RWPE2 (cell line): ENCODE measurements around the gene SLC52A3.
A peak's percentile ranks its signal among the peaks of the same experiment; 100 is the strongest.

Source experiments
- ATAC-seq: fragments of 200-7000 bp; cut with Tn5 transposase; 3 replicates; pipeline ENCODE4 v1.9.1; 2021; ENCODE audit warnings: low read depth
- DNase-seq: peaks from one replicate; pipeline ENCODE4 v3.0.0-alpha.2; 2020; ENCODE audit warnings: low spot score
- H3K27ac ChIP-seq: fragments of 450-650 bp; 2 replicates; pipeline ENCODE4 v1.5.1; 2017; ENCODE audit warnings: mild to moderate bottlenecking; ENCODE audit not compliant: poor library complexity, severe bottlenecking
- H3K27me3 ChIP-seq: fragments of 250-450 bp; sonication (Bioruptor Pico); 2 replicates; pipeline ENCODE4 v1.5.1; 2021; ENCODE audit warnings: mild to moderate bottlenecking, moderate library complexity; ENCODE audit not compliant: insufficient read depth, poor library complexity, severe bottlenecking
- H3K36me3 ChIP-seq: fragments of 250-450 bp; sonication (Bioruptor Pico); 2 replicates; pipeline ENCODE4 v1.5.1; 2020; ENCODE audit warnings: low read depth, mild to moderate bottlenecking, moderate library complexity
- H3K4me1 ChIP-seq: fragments of 250-450 bp; sonication (Bioruptor Pico); 2 replicates; pipeline ENCODE4 v1.5.1; 2021; ENCODE audit warnings: mild to moderate bottlenecking, moderate library complexity; ENCODE audit not compliant: insufficient read depth, poor library complexity, severe bottlenecking
- H3K4me3 ChIP-seq: fragments of 250-450 bp; sonication (Bioruptor Pico); 2 replicates; pipeline ENCODE4 v1.5.1; 2021; ENCODE audit warnings: mild to moderate bottlenecking, moderate library complexity; ENCODE audit not compliant: severe bottlenecking
- H3K9me3 ChIP-seq: fragments of 250-450 bp; sonication (Bioruptor Pico); 2 replicates; pipeline ENCODE4 v1.5.1; 2021; ENCODE audit warnings: mild to moderate bottlenecking, moderate library complexity; ENCODE audit not compliant: severe bottlenecking
- TF ChIP-seq, protein P1 (sequence below): fragments of 450-650 bp; IDR thresholded peaks from one replicate; pipeline ENCODE4 v1.5.1; 2017; ENCODE audit warnings: mild to moderate bottlenecking, moderate library complexity; ENCODE audit not compliant: poor library complexity, severe bottlenecking

Gene SLC52A3

DNA sequence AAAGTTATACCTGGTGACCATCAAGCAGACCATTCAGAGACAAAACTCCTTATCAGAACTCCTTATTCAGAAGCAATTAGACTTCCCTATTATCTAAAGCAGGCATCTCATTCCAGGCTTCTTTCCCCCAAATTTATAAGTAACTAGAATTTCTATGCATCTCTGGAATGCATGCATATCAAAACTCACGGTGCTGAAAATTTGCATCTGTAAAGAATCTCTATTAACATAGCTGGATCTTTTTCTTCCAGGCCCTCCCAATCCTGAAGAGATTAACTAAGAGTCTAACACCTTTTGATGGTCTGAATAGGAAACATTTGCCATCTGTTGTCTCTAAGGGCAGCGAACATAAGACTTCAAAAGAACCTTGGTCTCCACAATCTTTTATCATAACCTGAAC lies 22.8 kb upstream of the SLC52A3 start:
- H3K27ac ChIP-seq = no peak overlapping the region
- peaks cover 42% of the 10 kb centered on the region for H3K27me3 ChIP-seq
- no peaks in the 10 kb centered on the region for H3K36me3 ChIP-seq
- ATAC-seq (no peak), DNase-seq (no peak)
- TF ChIP-seq, protein P1, sequence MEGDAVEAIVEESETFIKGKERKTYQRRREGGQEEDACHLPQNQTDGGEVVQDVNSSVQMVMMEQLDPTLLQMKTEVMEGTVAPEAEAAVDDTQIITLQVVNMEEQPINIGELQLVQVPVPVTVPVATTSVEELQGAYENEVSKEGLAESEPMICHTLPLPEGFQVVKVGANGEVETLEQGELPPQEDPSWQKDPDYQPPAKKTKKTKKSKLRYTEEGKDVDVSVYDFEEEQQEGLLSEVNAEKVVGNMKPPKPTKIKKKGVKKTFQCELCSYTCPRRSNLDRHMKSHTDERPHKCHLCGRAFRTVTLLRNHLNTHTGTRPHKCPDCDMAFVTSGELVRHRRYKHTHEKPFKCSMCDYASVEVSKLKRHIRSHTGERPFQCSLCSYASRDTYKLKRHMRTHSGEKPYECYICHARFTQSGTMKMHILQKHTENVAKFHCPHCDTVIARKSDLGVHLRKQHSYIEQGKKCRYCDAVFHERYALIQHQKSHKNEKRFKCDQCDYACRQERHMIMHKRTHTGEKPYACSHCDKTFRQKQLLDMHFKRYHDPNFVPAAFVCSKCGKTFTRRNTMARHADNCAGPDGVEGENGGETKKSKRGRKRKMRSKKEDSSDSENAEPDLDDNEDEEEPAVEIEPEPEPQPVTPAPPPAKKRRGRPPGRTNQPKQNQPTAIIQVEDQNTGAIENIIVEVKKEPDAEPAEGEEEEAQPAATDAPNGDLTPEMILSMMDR = no peak
- no peaks in the 10 kb centered on the region for H3K4me1 ChIP-seq
- no peaks in the 10 kb centered on the region for H3K9me3 ChIP-seq
- H3K4me3 ChIP-seq = no peak overlapping the region

DNA sequence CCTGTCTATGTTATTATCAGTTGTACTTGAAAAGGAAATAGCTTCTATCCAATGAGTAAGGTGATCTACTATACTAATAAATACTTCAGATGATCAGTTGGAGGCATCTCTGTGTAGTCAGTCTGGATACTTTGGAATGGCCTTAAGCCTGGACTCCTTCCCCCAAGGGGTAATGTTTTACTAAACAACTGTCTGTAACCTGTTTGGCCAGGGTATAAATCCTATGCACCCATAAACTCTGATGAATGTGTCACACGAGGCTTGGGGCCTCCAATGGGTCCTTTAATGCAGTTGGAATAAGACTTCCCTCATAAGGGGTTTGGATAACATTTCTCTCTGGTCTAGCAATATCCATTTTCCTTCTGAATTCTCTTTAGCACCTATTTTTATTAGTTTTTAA lies 19.5 kb upstream of the SLC52A3 start:
- TF ChIP-seq, protein P1 = no peak
- peaks cover 3% of the 10 kb centered on the region for H3K9me3 ChIP-seq
- H3K27me3 ChIP-seq = peaks cover 24% of the 10 kb centered on the region
- ATAC-seq (no peak), DNase-seq (no peak)
- no peaks in the 10 kb centered on the region for H3K4me1 ChIP-seq
- no peaks in the 10 kb centered on the region for H3K36me3 ChIP-seq
- no peak overlapping the region for H3K27ac ChIP-seq
- no peak overlapping the region for H3K4me3 ChIP-seq

DNA sequence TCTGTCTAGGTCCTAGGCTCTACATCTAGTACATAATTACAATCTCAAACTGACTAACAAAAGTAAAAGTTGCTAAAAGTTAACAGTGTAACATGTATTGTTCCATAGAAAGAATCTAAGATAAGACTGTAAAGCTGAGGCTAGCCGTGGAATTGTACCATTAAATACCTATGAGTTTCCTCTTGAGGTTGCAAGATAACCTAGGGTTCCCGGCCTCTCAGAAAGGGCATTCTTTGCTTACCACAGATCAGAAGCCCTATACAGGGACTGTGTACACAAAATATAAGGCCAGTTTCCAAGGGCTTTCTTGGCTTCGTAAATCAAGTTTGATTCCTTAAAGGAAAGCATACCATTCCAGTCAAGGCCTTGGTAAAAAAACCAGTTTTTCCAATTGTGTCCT lies 11.5 kb upstream of the SLC52A3 start:
- Histone ChIP-seq H3K27ac (no peak overlapping the region), H3K9me3 (peaks cover 3% of the 10 kb centered on the region), H3K4me3 (no peak overlapping the region), H3K36me3 (no peaks in the 10 kb centered on the region), H3K4me1 (no peaks in the 10 kb centered on the region), H3K27me3 (no peaks in the 10 kb centered on the region)
- no peak for ATAC-seq
- DNase-seq = no peak
- TF ChIP-seq, protein P1 = no peak

DNA sequence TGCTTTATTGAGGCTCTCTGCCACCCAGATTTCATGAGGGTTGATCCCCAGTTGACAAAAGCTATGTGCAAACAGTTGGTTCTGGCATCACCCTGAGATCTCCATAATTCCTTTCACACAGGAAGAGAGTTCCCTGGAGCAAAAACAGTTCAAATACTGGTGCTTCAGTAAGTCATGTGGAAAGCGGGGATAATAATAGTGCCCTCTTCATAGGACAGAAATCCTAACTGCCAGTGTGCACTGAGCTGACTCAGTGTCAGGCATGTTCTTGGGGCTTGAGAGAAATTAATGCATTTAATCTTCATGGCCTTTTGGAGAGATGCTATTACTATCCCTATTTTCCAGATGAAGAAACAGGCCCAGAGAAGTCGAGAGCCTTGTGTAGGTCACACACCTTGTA lies 7.9 kb upstream of the SLC52A3 start:
- no peak for ATAC-seq
- no peaks in the 10 kb centered on the region for H3K9me3 ChIP-seq
- H3K27me3 ChIP-seq = no peaks in the 10 kb centered on the region
- DNase-seq = no peak
- no peaks in the 10 kb centered on the region for H3K36me3 ChIP-seq
- no peak overlapping the region for H3K4me3 ChIP-seq
- TF ChIP-seq, protein P1 = no peak
- H3K4me1 ChIP-seq = no peaks in the 10 kb centered on the region
- no peak overlapping the region for H3K27ac ChIP-seq

DNA sequence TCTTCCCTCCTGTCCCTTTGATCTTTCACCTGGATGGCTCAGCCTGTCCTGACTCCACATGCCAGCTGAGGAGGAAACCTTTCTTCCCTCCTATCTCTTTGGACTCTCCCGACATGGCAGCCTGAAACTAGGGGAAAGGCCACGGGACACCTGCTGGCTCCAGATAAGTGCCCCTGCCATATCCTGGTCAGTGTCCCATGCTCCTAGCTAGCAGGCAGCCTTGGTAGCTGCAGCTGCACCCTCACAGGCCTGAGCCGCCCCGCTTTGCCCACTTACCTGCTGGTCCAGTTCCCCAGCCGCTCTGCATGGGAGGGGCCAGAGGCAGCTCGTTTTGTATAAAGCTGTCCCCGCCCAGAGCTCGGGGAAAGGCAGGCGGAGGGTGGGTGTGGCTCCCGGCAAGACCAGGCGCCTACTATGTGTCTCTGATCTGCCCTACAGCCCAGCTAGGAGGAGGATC lies 7.4 kb upstream of the SLC52A3 start:
- H3K4me3 ChIP-seq = no peak overlapping the region
- H3K9me3 ChIP-seq = no peaks in the 10 kb centered on the region
- H3K27me3 ChIP-seq = no peaks in the 10 kb centered on the region
- no peaks in the 10 kb centered on the region for H3K36me3 ChIP-seq
- TF ChIP-seq, protein P1 = no peak
- H3K27ac ChIP-seq = no peak overlapping the region
- H3K4me1 ChIP-seq = no peaks in the 10 kb centered on the region
- DNase-seq (no peak), ATAC-seq (peak; percentile 38; the same call in 2 of the 3 replicates)
